VCaP (cell line): ENCODE results near the gene ZFPM1.

ENCODE experiments used
- H3K27ac ChIP-seq: fragments of 450-650 bp; 2 replicates; pipeline ENCODE4 v1.5.1; 2017
- CTCF ChIP-seq: fragments of 450-650 bp; conservative IDR thresholded peaks from 2 replicates; pipeline ENCODE4 v1.5.1; 2017; ENCODE audit warnings: mild to moderate bottlenecking, moderate library complexity

The ZFPM1 gene

DNA sequence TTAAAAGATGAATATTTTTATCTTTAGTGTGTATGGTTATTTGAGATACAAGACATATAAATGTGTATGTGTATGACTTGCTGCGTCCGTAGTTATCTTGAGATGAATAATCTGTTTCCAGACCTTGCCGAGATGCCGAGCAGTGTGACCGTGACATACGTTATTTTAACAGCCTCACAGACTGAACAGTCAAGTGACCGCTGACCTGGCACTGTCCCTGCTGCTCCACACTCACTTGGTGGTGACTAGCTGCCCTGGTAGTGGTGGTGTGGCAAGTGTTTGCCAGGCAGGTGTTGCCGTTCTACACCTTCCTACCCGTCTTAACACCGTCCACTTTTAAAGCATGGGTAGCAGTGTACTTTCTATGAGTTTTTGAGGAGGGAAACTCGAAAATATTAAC, 122.2 kb downstream of the ZFPM1 start:
- TF ChIP-seq CTCF = no peak
- no peak overlapping the region for H3K27ac ChIP-seq

DNA sequence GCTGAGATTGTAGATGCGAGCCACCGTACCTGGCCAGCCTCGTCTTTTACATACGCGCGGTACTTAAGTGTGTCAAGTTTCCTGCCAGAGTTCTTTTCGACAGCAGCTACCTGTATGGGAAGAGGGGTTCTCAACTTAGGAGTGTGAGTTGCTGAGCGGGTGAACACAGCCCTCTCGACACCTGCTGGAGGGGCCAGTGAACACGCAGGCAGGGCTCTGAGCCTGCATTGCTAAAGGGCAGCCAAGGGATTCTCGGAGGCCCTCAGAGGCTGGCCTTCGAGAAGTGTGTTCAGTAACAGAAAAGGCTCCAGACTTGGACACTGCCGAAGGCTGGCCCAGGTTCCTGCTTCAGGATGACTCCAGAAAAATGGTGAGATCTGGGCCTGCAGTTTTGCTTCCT, 123.2 kb downstream of the ZFPM1 start:
- H3K27ac ChIP-seq = no peak overlapping the region
- TF ChIP-seq CTCF = no peak

GRCh38 chr16:88577166-88577565, 124.1 kb downstream of the ZFPM1 start:
- H3K27ac ChIP-seq = no peak overlapping the region
- no peak for TF ChIP-seq CTCF

DNA sequence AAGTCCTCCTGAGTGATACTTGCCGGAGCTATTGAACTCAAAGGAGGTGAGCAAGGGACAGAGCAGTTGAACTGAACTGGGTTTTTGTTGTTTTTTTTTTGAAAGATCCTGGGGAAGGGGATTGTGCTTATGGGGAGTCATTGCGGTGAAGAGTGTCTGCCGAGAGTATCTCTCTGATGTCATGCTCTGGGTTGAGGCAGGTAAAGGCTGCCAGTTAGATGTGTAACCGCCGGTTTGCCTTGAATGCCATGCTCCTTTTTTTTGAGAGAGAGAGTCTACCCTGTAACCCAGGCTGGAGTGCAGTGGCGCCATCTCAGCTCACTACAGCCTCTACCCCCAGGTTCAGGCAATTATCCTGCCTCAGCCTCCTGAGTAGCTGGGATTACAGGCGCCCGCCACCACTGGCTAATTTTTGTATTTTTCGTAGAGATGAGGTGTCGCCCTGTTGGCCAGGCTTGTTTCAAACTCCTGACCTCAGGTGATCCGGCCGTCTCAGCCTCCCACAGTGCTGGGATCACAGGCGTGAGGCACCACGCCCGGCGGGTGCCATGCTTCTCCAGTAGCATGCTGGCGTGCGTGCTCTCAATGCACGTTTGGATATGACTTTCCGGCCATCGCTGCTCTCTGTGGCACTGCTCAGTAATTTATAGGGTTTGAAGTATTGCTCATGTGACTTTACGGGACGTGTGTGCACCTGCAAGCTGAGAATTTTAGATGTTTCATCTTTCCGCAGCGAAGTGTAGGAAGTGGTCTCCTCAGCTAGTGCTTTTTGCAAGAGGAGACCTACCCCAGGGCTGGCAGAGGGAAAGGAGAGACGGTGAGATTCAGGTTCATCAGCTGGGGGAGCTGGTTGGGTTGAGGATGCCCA, 125.6 kb downstream of the ZFPM1 start:
- H3K27ac ChIP-seq = no peak overlapping the region
- TF ChIP-seq CTCF = no peak

- no peak overlapping the region for H3K27ac ChIP-seq
- TF ChIP-seq CTCF = no peak
Observed at GRCh38 chr16:88580371-88580770, 127.3 kb downstream of the ZFPM1 start.

DNA sequence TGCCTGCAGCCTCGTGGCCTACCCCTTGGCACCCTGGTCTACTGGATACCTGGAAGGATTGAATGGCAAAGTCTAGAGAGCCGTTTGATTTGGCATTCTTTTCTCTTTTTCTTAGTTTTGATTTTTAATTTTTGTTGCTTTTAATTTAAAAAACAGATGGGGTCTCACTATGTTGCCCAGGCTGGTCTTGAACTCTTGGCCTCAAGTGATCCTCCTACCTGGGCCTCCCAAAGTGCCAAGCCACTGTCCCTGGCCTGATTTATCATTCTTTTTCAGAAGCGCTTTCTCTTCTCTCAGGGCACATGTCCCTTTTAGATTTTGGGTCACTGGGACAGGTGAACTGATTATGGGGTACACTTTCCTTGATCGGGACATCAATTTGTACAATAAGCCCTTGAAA, 128.0 kb downstream of the ZFPM1 start:
- no peak overlapping the region for H3K27ac ChIP-seq

More for the DNA sequence above, 128.0 kb downstream of the ZFPM1 start:
- TF ChIP-seq CTCF = no peak
